GM19351 (cell line): ENCODE results near the gene OR51L1.

Source experiments
- ATAC-seq: cut with Tn5 transposase; IDR thresholded peaks from one replicate; pipeline ENCODE4 v1.9.1; 2021; ENCODE audit warnings: mild to moderate bottlenecking, moderate library complexity; ENCODE audit not compliant: unreplicated experiment

OR51L1 gene

DNA sequence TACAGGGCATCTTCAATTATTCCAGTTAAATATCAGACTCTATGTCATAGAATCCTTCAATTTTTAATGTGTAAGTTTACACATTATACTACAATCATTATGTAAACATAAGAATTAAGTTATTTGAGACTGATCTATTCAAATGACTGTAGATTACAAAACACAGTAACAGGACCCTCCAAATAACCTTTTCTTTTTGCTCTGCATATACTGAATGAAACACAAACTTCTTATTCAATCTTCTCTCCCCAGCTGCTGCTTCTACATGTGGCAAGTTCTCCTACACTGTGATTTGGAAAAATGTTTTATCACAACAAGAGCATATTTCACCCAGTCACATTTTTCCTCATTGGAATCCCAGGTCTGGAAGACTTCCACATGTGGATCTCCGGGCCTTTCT lies 51.6 kb downstream of the OR51L1 start, which contains the start of gene OR52J3:
Gene OR52J3, plus strand, starts transcription at position 301 of the 400 bp plus-strand sequence. Its CDS starts 0 bp downstream, at position 301.
- ATAC-seq: no peak

DNA sequence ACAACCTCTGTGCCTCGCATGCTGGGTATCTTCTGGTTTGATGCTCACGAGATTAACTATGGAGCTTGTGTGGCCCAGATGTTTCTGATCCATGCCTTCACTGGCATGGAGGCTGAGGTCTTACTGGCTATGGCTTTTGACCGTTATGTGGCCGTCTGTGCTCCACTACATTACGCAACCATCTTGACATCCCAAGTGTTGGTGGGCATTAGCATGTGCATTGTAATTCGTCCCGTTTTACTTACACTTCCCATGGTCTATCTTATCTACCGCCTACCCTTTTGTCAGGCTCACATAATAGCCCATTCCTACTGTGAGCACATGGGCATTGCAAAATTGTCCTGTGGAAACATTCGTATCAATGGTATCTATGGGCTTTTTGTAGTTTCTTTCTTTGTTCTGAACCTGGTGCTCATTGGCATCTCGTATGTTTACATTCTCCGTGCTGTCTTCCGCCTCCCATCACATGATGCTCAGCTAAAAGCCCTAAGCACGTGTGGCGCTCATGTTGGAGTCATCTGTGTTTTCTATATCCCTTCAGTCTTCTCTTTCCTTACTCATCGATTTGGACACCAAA lies 52.2 kb downstream of the OR51L1 start:
- no peak for ATAC-seq
